Left ventricle myocardium inferior (tissue), 1 donor: ENCODE data around the gene SLC38A1. TPM values are rescaled to one million over a fixed set of nuclear protein-coding genes. Genes with fewer than 3 reads are reported as not detected.

Experiments
- DNase-seq: peaks from one replicate; pipeline ENCODE4 v3.0.0-alpha.2; 2020
- H3K27ac ChIP-seq: fragments of 200-600 bp; replicated peaks from 2 replicates; pipeline ENCODE4 v1.8.0; 2021
- H3K27me3 ChIP-seq: fragments of 200-600 bp; 2 replicates; pipeline ENCODE4 v1.8.0; 2021; ENCODE audit warnings: low read depth
- H3K36me3 ChIP-seq: fragments of 200-600 bp; 2 replicates; pipeline ENCODE4 v1.8.0; 2021
- H3K4me1 ChIP-seq: fragments of 200-600 bp; 2 replicates; pipeline ENCODE4 v1.8.0; 2021
- H3K4me3 ChIP-seq: fragments of 200-600 bp; 2 replicates; pipeline ENCODE4 v1.8.0; 2021; ENCODE audit warnings: mild to moderate bottlenecking, moderate library complexity
- H3K9me3 ChIP-seq: fragments of 200-600 bp; replicated peaks from 2 replicates; pipeline ENCODE4 v1.8.0; 2021
- CTCF ChIP-seq: fragments of 200-600 bp; IDR thresholded peaks from 2 replicates; pipeline ENCODE4 v1.8.0; 2021; ENCODE audit warnings: antibody characterized with exemption, mild to moderate bottlenecking, borderline replicate concordance
- intact Hi-C: fragments of 100-400 bp; cut with micrococcal nuclease; formaldehyde crosslinking; loops from one replicate; pipeline ENCODE4 v1.11.0; 2022
- total RNA-seq: library from RNA; stranded (reverse); fragmentation: NEBNext Ultra II Directional; extraction: Animal tissue kit (Norgen Biotek cat#: 25700); gene quantifications from one replicate; pipeline ENCODE4 v1.2.1, GENCODE V29; 2021
- donor health status: DM: no; HTN: yes; CAD: no; lungs with severe emphysema.

SLC38A1 gene
- total RNA-seq, 1 donor from 2014 or later, result 134 TPM

GRCh38 chr12:46188170-46188569 is 80.7 kb downstream of the SLC38A1 start:
- TF ChIP-seq CTCF, result no peak
- peaks cover 18% of the 10 kb centered on the region for H3K4me1 ChIP-seq
- intact Hi-C loops, result no loop called here
- no peak for DNase-seq
- H3K9me3 ChIP-seq, result no peaks in the 10 kb centered on the region
- H3K27me3 ChIP-seq, result no peaks in the 10 kb centered on the region
- H3K36me3 ChIP-seq, result no peaks in the 10 kb centered on the region
- no peak overlapping the region for H3K27ac ChIP-seq
- H3K4me3 ChIP-seq, result no peak overlapping the region

GRCh38 chr12:46187023-46187422 is 81.8 kb downstream of the SLC38A1 start:
- Histone ChIP-seq H3K9me3 (no peaks in the 10 kb centered on the region), H3K27ac (no peak overlapping the region), H3K27me3 (no peaks in the 10 kb centered on the region), H3K36me3 (no peaks in the 10 kb centered on the region), H3K4me1 (peaks cover 18% of the 10 kb centered on the region), H3K4me3 (no peak overlapping the region)
- TF ChIP-seq CTCF, result no peak
- DNase-seq, result peak; percentile 39
- intact Hi-C loops, result no loop called here

- intact Hi-C loops, result no loop called here
- no peak for DNase-seq
- no peak overlapping the region for H3K4me3 ChIP-seq
- no peak overlapping the region for H3K27ac ChIP-seq
- H3K4me1 ChIP-seq, result peaks cover 18% of the 10 kb centered on the region
- no peak for TF ChIP-seq CTCF
- H3K9me3 ChIP-seq, result no peaks in the 10 kb centered on the region
- H3K36me3 ChIP-seq, result no peaks in the 10 kb centered on the region
- no peaks in the 10 kb centered on the region for H3K27me3 ChIP-seq
Observed at GRCh38 chr12:46186088-46186487, 82.8 kb downstream of the SLC38A1 start.

GRCh38 chr12:46185686-46186085 is 83.2 kb downstream of the SLC38A1 start:
- no peak overlapping the region for H3K27ac ChIP-seq
- H3K4me1 ChIP-seq, result peaks cover 18% of the 10 kb centered on the region
- DNase-seq, result no peak
- no peaks in the 10 kb centered on the region for H3K36me3 ChIP-seq
- H3K9me3 ChIP-seq, result no peaks in the 10 kb centered on the region
- intact Hi-C loops, result no loop called here
- no peaks in the 10 kb centered on the region for H3K27me3 ChIP-seq
- no peak for TF ChIP-seq CTCF
- H3K4me3 ChIP-seq, result no peak overlapping the region

GRCh38 chr12:46184798-46185595 is 83.8 kb downstream of the SLC38A1 start:
- no peaks in the 10 kb centered on the region for H3K27me3 ChIP-seq
- H3K27ac ChIP-seq, result no peak overlapping the region
- no peak for DNase-seq
- intact Hi-C loops, result no loop called here
- H3K9me3 ChIP-seq, result no peaks in the 10 kb centered on the region
- H3K4me1 ChIP-seq, result peaks cover 18% of the 10 kb centered on the region
- no peak for TF ChIP-seq CTCF
- H3K36me3 ChIP-seq, result no peaks in the 10 kb centered on the region
- H3K4me3 ChIP-seq, result no peak overlapping the region
